ENCODE data around the gene RHOBTB1. TPM values are rescaled to one million over a fixed set of nuclear protein-coding genes. Genes with fewer than 3 reads are reported as not detected.

Gene RHOBTB1
- total and polyA plus RNA-seq, 4 donors: 2.7 to 11.8 (median 4.9) TPM

DNA sequence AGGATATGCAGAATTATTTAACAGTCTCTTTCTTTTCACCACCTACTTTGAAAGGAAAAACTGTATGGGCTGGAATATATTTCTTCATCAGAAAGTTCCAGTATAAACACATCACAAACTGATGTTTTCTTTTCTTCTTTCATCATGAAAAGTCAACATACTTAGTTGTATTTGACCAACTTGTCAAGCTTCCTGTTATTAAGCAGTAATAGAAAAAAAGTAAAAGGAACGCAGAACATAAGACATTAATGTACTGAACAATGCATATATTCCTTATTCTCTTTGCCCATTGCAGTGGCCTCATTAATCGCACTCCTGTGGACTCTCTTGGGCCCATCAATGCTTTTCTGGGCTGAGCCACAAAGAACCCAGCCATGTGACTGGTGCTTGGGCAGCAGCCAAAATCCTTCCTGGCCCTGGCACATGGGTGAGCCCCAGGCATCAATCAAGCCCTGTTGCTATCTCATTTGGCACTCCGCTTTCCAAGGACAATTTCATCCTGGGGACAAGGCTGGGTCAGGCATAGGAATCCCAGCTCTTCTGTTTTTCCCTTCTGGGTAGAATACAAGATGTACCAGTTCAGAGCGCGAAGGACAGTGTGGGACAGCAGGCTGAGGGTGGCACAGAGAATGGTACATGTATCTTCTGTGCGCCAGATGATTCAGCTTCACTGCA, 42.3 kb downstream of the RHOBTB1 start:
- WGBS: 84% methylated on average over 6 of the region's 6 CpGs
- H3K36me3 ChIP-seq (ENCODE audit: control insufficient read depth in 4 of 4, insufficient read depth in 3 of 4, low read depth in 1 of 4, low read length in 3 of 4): no peaks in the 10 kb centered on the region
- peak in 1 of 2 donors; percentile 6 for TF ChIP-seq JUND (IDR thresholded peaks at IDR 0.05)
- TF ChIP-seq RXRA (IDR thresholded peaks at IDR 0.05): no peak
- peaks cover 0 to 2% (median 0%) of the 10 kb centered on the region in 4 donors for H3K4me1 ChIP-seq (ENCODE audit: control insufficient read depth in 4 of 4, insufficient read depth in 4 of 4, low read length in 3 of 4)
- H3K9me3 ChIP-seq (ENCODE audit: control insufficient read depth in 4 of 4, low read length in 3 of 4): no peaks in the 10 kb centered on the region
- no peak for DNase-seq (ENCODE audit: low spot score)
- H3K27me3 ChIP-seq (ENCODE audit: control insufficient read depth in 4 of 4, insufficient read depth in 4 of 4, low read length in 3 of 4): no peaks in the 10 kb centered on the region
- H3K4me3 ChIP-seq (ENCODE audit: low read depth in 1 of 3, low read length in 3 of 3): no peak overlapping the region
- H3K9ac ChIP-seq (ENCODE audit: low read depth in 1 of 2, low read length in 2 of 2): no peak overlapping the region
- peak overlapping the region in 1 of 2 donors; percentile 9 for H3K27ac ChIP-seq (ENCODE audit: low read depth in 1 of 2, low read length in 2 of 2)

DNA sequence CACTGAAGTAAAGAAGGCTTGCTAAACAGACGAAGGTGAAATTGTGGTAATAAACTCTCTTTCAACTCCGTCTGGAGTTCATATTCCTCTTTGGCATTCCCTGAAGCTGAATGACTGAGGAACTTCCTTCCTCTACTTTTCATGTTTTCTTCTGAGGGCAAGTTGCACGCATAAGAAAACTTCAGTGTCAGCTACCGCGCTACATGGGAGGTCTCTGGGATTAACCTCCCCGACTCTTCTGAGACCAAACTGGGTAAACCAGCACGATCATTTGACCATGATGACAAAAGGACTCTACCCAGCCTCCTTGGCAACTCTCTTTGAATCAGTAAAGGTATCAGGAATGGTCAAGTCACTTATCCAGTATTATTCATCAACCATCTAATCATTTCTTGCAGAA, 44.7 kb downstream of the RHOBTB1 start:
- no peak for DNase-seq (ENCODE audit: low spot score)
- WGBS: 77% methylated on average over 7 of the region's 7 CpGs
- Histone ChIP-seq H3K4me3 (ENCODE audit: low read depth in 1 of 3, low read length in 3 of 3) (no peak overlapping the region), H3K27ac (ENCODE audit: low read depth in 1 of 2, low read length in 2 of 2) (no peak overlapping the region), H3K27me3 (ENCODE audit: control insufficient read depth in 4 of 4, insufficient read depth in 4 of 4, low read length in 3 of 4) (no peaks in the 10 kb centered on the region), H3K4me1 (ENCODE audit: control insufficient read depth in 4 of 4, insufficient read depth in 4 of 4, low read length in 3 of 4) (peaks cover 0 to 2% (median 0%) of the 10 kb centered on the region in 4 donors), H3K9ac (ENCODE audit: low read depth in 1 of 2, low read length in 2 of 2) (no peak overlapping the region), H3K9me3 (ENCODE audit: control insufficient read depth in 4 of 4, low read length in 3 of 4) (no peaks in the 10 kb centered on the region), H3K36me3 (ENCODE audit: control insufficient read depth in 4 of 4, insufficient read depth in 3 of 4, low read depth in 1 of 4, low read length in 3 of 4) (no peaks in the 10 kb centered on the region)
- no peak for TF ChIP-seq NR2F2 (IDR thresholded peaks at IDR 0.05)
- TF ChIP-seq, protein P1, sequence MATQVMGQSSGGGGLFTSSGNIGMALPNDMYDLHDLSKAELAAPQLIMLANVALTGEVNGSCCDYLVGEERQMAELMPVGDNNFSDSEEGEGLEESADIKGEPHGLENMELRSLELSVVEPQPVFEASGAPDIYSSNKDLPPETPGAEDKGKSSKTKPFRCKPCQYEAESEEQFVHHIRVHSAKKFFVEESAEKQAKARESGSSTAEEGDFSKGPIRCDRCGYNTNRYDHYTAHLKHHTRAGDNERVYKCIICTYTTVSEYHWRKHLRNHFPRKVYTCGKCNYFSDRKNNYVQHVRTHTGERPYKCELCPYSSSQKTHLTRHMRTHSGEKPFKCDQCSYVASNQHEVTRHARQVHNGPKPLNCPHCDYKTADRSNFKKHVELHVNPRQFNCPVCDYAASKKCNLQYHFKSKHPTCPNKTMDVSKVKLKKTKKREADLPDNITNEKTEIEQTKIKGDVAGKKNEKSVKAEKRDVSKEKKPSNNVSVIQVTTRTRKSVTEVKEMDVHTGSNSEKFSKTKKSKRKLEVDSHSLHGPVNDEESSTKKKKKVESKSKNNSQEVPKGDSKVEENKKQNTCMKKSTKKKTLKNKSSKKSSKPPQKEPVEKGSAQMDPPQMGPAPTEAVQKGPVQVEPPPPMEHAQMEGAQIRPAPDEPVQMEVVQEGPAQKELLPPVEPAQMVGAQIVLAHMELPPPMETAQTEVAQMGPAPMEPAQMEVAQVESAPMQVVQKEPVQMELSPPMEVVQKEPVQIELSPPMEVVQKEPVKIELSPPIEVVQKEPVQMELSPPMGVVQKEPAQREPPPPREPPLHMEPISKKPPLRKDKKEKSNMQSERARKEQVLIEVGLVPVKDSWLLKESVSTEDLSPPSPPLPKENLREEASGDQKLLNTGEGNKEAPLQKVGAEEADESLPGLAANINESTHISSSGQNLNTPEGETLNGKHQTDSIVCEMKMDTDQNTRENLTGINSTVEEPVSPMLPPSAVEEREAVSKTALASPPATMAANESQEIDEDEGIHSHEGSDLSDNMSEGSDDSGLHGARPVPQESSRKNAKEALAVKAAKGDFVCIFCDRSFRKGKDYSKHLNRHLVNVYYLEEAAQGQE (IDR thresholded peaks at IDR 0.05): no peak
- TF ChIP-seq, protein P2, sequence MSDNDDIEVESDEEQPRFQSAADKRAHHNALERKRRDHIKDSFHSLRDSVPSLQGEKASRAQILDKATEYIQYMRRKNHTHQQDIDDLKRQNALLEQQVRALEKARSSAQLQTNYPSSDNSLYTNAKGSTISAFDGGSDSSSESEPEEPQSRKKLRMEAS (IDR thresholded peaks at IDR 0.05): no peak
- no peak for TF ChIP-seq YY1 (IDR thresholded peaks at IDR 0.05)
- TF ChIP-seq HNF4G (IDR thresholded peaks at IDR 0.05): no peak
- TF ChIP-seq TAF1 (conservative IDR thresholded peaks at IDR 0.05): no peak
- TF ChIP-seq, protein P3, sequence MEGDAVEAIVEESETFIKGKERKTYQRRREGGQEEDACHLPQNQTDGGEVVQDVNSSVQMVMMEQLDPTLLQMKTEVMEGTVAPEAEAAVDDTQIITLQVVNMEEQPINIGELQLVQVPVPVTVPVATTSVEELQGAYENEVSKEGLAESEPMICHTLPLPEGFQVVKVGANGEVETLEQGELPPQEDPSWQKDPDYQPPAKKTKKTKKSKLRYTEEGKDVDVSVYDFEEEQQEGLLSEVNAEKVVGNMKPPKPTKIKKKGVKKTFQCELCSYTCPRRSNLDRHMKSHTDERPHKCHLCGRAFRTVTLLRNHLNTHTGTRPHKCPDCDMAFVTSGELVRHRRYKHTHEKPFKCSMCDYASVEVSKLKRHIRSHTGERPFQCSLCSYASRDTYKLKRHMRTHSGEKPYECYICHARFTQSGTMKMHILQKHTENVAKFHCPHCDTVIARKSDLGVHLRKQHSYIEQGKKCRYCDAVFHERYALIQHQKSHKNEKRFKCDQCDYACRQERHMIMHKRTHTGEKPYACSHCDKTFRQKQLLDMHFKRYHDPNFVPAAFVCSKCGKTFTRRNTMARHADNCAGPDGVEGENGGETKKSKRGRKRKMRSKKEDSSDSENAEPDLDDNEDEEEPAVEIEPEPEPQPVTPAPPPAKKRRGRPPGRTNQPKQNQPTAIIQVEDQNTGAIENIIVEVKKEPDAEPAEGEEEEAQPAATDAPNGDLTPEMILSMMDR (IDR thresholded peaks at IDR 0.05; ENCODE audit: low read depth, low read length, missing input control): no peak
- no peak for TF ChIP-seq EGR1 (IDR thresholded peaks at IDR 0.05; ENCODE audit: low read depth in 2 of 2)
- TF ChIP-seq, protein P4, sequence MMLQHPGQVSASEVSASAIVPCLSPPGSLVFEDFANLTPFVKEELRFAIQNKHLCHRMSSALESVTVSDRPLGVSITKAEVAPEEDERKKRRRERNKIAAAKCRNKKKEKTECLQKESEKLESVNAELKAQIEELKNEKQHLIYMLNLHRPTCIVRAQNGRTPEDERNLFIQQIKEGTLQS (IDR thresholded peaks at IDR 0.05): no peak
- no peak for TF ChIP-seq GABPA (IDR thresholded peaks at IDR 0.05 in 1 of 2, conservative IDR thresholded peaks at IDR 0.05 in 1 of 2)

Measured in liver (tissue), 9 donors.